ENCODE data around the gene DGKE.

DNA sequence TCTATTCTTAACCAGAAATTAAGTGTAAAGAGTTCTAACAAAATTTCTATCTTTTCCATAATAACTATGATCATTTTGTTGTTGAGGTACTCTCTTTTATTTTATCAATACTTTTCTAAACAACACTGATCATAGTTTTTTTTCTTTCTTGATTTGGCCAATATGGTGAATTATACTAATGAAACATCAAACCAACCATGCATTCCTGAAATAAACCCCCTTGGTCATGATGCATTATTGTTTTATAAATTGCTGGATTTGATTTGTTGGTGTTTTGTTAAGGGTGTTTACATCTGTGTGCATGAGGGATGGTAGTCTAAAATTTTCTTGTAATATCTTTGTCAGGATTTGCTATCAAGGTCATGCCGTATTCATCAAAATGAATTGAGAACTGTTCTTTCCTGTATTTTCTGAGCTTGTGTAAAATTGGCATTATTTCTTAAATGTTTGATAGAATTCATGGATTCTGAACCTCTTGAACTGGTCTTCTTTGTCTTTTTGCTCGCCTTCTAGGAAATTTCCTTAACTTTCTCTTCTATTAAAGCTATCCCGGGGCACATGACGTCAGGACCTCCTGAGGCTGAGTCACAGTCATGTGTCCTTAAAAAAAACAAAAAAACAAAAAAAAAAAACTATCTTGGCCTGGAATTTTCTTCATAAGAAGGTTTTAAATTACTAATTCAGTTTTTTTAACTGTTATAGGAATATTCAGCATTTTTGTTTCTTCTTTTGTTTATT is 83.8 kb downstream of the DGKE start:
- TF ChIP-seq, protein P1, sequence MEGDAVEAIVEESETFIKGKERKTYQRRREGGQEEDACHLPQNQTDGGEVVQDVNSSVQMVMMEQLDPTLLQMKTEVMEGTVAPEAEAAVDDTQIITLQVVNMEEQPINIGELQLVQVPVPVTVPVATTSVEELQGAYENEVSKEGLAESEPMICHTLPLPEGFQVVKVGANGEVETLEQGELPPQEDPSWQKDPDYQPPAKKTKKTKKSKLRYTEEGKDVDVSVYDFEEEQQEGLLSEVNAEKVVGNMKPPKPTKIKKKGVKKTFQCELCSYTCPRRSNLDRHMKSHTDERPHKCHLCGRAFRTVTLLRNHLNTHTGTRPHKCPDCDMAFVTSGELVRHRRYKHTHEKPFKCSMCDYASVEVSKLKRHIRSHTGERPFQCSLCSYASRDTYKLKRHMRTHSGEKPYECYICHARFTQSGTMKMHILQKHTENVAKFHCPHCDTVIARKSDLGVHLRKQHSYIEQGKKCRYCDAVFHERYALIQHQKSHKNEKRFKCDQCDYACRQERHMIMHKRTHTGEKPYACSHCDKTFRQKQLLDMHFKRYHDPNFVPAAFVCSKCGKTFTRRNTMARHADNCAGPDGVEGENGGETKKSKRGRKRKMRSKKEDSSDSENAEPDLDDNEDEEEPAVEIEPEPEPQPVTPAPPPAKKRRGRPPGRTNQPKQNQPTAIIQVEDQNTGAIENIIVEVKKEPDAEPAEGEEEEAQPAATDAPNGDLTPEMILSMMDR (IDR thresholded peaks at IDR 0.05), result no peak
- TF ChIP-seq EP300 (IDR thresholded peaks at IDR 0.05) (no peak), POLR2AphosphoS5 (IDR thresholded peaks at IDR 0.05) (no peak), POLR2A (IDR thresholded peaks at IDR 0.05) (no peak)
